HFFc6 (cell line): ENCODE data around the gene CLPSL2. TPM values are rescaled to one million over a fixed set of nuclear protein-coding genes. Genes with fewer than 3 reads are reported as not detected.
A peak's percentile ranks its signal among the peaks of the same experiment; 100 is the strongest.

Experiments used
- DNase-seq: peaks from one replicate; pipeline ENCODE4 v3.0.0-alpha.2; 2018
- H3K27ac Mint-ChIP-seq: 2 replicates; pipeline ENCODE4 v1.8.0; 2020; ENCODE audit warnings: mild to moderate bottlenecking, mixed read lengths
- H3K27me3 Mint-ChIP-seq: 2 replicates; pipeline ENCODE4 v1.8.0; 2021; ENCODE audit warnings: mild to moderate bottlenecking, moderate library complexity, mixed read lengths; ENCODE audit not compliant: insufficient read depth
- H3K36me3 Mint-ChIP-seq: 2 replicates; pipeline ENCODE4 v1.8.0; 2021; ENCODE audit warnings: low read depth, mixed read lengths
- H3K4me1 Mint-ChIP-seq: 2 replicates; pipeline ENCODE4 v1.8.0; 2020; ENCODE audit warnings: low read depth, mixed read lengths
- H3K4me3 Mint-ChIP-seq: 2 replicates; pipeline ENCODE4 v1.8.0; 2020; ENCODE audit warnings: mild to moderate bottlenecking, moderate library complexity, mixed read lengths
- H3K9me3 Mint-ChIP-seq: 2 replicates; pipeline ENCODE4 v1.8.0; 2020; ENCODE audit warnings: mild to moderate bottlenecking, mixed read lengths
- CTCF ChIP-seq: fragments of 200-600 bp; sonication (generic); IDR thresholded peaks from 2 replicates; pipeline ENCODE4 v1.5.0; 2021; ENCODE audit warnings: antibody characterized with exemption, mild to moderate bottlenecking
- total RNA-seq, 6 experiments: library from RNA; stranded (reverse); fragmentation: NEBNext Ultra II Directional; extraction: Animal tissue kit (Norgen Biotek cat#: 25700); gene quantifications; 2 replicates in 1 of 6; 3 replicates in 5 of 6; pipeline ENCODE4 v1.2.3, GENCODE V29; 2021

CLPSL2 gene
- total RNA-seq, 6 experiments from 2014 or later = not detected

DNA sequence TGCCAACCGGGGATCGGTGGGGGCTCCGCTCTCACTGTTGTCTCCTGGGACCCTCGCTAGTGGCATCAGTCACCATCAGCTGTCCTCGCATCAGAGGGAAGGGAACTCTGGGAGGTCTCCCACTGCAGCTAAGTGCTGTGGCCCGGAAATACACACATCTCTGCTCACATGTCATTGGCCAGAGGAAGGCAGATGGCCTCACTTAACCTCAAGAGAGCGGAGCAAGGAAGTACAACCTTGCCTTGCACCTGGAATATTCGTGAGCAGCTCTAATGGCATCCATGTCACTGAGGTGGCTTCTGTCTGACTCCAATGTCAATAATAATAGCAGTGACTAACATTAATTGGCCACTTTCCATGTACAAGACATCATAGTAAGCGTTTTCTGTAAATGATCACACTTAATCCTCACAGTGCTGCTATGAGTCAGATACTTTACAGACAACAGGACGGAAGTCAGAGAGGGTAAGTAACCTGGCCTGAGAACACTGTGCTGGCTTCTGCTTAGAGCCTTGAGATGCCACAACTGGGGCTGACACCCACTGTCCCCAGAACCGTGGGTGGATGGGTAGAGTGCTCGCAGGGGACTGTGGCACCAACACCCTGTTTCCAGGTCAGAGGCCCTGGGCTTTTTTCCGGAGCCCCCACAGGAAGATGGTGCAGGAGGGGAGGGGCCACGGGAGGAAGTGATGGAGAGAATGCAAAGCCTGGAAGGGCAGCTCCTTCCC lies 34.7 kb downstream of the CLPSL2 start:
- peak overlapping the region; percentile 59; the same call in 1 of the 2 replicates for H3K4me3 Mint-ChIP-seq
- peak; percentile 83 for DNase-seq
- peaks cover 10% of the 10 kb centered on the region for H3K4me1 Mint-ChIP-seq
- H3K9me3 Mint-ChIP-seq = no peaks in the 10 kb centered on the region
- no peak for TF ChIP-seq CTCF
- H3K27me3 Mint-ChIP-seq = peaks cover 20% of the 10 kb centered on the region
- peak overlapping the region; percentile 80; the same call in 1 of the 2 replicates for H3K27ac Mint-ChIP-seq
- no peaks in the 10 kb centered on the region for H3K36me3 Mint-ChIP-seq

DNA sequence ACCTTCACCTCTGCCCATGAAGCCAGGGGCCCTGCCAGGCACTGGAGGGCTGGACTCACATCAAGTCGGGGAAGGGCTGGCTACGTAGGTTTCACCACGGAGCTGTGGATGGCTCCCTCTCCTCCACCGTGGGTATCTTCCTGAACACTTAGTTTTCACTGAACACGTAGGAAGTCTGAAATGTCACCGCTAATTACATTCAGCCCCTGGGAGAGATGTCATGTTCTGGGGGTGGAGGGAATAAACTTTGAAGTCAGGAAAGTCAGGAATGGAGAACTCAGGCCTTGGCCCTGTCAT lies 35.2 kb downstream of the CLPSL2 start:
- H3K27ac Mint-ChIP-seq = no peak overlapping the region
- H3K36me3 Mint-ChIP-seq = no peaks in the 10 kb centered on the region
- no peaks in the 10 kb centered on the region; the same call in 1 of the 2 replicates for H3K9me3 Mint-ChIP-seq
- no peak overlapping the region for H3K4me3 Mint-ChIP-seq
- peaks cover 10% of the 10 kb centered on the region for H3K4me1 Mint-ChIP-seq
- DNase-seq = no peak
- H3K27me3 Mint-ChIP-seq = peaks cover 16% of the 10 kb centered on the region
- TF ChIP-seq CTCF = no peak

GRCh38 chr6:35817515-35817914 lies 41.1 kb downstream of the CLPSL2 start:
- Mint-ChIP-seq H3K4me3 (no peak overlapping the region), H3K36me3 (no peaks in the 10 kb centered on the region), H3K9me3 (no peaks in the 10 kb centered on the region; the same call in 1 of the 2 replicates), H3K27ac (no peak overlapping the region), H3K27me3 (peaks cover 6% of the 10 kb centered on the region), H3K4me1 (no peaks in the 10 kb centered on the region)
- TF ChIP-seq CTCF = no peak
- no peak for DNase-seq

- H3K4me3 Mint-ChIP-seq = no peak overlapping the region
- DNase-seq = no peak
- no peaks in the 10 kb centered on the region for H3K4me1 Mint-ChIP-seq
- no peaks in the 10 kb centered on the region for H3K36me3 Mint-ChIP-seq
- H3K27ac Mint-ChIP-seq = no peak overlapping the region
- H3K9me3 Mint-ChIP-seq = no peaks in the 10 kb centered on the region
- no peak for TF ChIP-seq CTCF
- peaks cover 1% of the 10 kb centered on the region; the same call in 1 of the 2 replicates for H3K27me3 Mint-ChIP-seq
Observed at GRCh38 chr6:35823601-35824000, 47.2 kb downstream of the CLPSL2 start.

- DNase-seq = no peak
- Mint-ChIP-seq H3K27ac (no peak overlapping the region), H3K9me3 (no peaks in the 10 kb centered on the region), H3K4me3 (no peak overlapping the region), H3K27me3 (peaks cover 4% of the 10 kb centered on the region), H3K4me1 (no peaks in the 10 kb centered on the region), H3K36me3 (no peaks in the 10 kb centered on the region)
- TF ChIP-seq CTCF = no peak
Observed at GRCh38 chr6:35824552-35825192, 48.3 kb downstream of the CLPSL2 start.

Other genes with a start within 250 kb of the CLPSL2 start
- gene FKBP5, start 87.7 kb upstream of the CLPSL2 start, total RNA-seq = 10 to 100 TPM in 5 of 6 experiments, 1 to 10 TPM in 1; 7.6 to 12.9 (median 11.8) TPM
- gene ARMC12, start 39.6 kb upstream of the CLPSL2 start, total RNA-seq = under 1 TPM in 4 of 6 experiments, not detected in 2; 0.17 to 0.33 (median 0.27) TPM
- not detected for gene CLPSL1, start 4.4 kb downstream of the CLPSL2 start, total RNA-seq
- not detected for gene CLPS, start 20.7 kb downstream of the CLPSL2 start, total RNA-seq
- not detected for gene LHFPL5, start 28.8 kb downstream of the CLPSL2 start, total RNA-seq
- 10 to 100 TPM; 45.9 to 55.2 (median 48.3) TPM for gene SRPK1, start 144.5 kb downstream of the CLPSL2 start, total RNA-seq
- not detected for gene SLC26A8, start 248.0 kb downstream of the CLPSL2 start, total RNA-seq